KG1 (cell line): ENCODE measurements around the gene SERTM2.
"Not testable (repeated sequence)": the region's sequence is repeated elsewhere in the genome, so short reads cannot be mapped to it uniquely, and the experiment has no call there.

ENCODE experiments used
- DNase-seq: peaks from one replicate; lab custom pipeline; 2025; lab: John Stamatoyannopoulos, UW

The SERTM2 gene

GRCh38 chrX:111511477-111511876 lies at the start of gene SERTM2:
Gene SERTM2, plus strand, starts transcription at chrX:111511645. Its CDS starts 7,213 bp downstream, at chrX:111518858.
- DNase-seq: no peak

DNA sequence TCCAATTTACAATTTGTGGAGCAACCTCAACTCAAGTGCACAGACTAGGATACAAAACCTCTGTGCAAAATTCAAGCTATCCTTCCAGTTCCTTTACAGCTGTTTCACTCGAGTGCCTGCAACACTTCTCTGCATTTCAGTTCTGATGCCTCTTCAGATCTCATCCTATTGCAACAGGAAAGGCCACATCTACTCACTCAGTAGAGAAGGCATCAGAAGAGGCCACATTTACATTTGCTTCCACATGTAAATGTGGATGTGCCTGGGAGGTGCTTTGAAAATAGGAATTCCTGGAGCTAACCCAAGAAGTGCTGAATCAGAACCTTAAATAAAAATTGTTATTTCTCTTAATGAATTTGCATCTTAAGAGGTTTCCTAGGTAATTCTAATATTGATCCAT lies 45.8 kb upstream of the SERTM2 start:
- no peak for DNase-seq

- DNase-seq: no peak
These were observed 43.5 kb upstream of the SERTM2 start for GRCh38 chrX:111467896-111468295.

DNA sequence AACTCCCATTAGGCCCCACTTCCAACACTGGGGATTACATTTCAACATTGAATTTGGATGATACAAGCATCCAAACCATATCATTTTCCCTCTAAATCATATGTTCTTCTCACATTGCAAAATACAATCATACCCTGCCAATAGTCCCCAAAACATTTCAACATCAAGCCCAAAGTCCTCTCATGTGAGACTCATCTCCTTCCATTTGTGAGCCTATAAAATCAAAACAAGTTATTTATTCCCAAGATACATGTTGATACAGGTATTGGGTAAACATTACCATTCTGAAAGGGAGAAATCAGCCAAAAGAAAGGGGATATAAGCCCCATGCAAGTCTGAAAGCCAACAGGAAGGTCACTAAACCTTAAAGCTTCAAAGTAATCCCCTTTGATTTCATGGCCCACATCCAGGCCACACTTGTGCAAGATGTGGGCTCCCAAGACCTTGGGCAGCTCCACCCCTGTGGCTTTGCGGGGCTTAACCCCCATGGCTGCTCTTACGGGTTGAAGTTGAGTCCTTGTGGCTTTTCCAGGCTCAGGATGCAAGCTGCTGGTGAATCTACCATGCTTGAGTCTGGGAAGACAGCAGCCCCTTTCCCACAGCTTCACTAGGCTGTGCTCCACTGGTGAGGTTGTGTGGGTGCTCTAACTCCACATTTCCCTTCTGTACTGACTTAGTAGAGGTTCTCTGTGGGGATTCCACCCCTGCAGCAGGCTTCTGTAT lies 40.6 kb upstream of the SERTM2 start:
- no peak for DNase-seq

GRCh38 chrX:111481896-111482295 lies 29.5 kb upstream of the SERTM2 start:
- no peak for DNase-seq

GRCh38 chrX:111483135-111483534 lies 28.3 kb upstream of the SERTM2 start:
- DNase-seq: no peak

GRCh38 chrX:111483881-111484280 lies 27.6 kb upstream of the SERTM2 start:
- DNase-seq: no peak

- DNase-seq: no peak
These were observed 20.8 kb upstream of the SERTM2 start for GRCh38 chrX:111490688-111491087.

DNA sequence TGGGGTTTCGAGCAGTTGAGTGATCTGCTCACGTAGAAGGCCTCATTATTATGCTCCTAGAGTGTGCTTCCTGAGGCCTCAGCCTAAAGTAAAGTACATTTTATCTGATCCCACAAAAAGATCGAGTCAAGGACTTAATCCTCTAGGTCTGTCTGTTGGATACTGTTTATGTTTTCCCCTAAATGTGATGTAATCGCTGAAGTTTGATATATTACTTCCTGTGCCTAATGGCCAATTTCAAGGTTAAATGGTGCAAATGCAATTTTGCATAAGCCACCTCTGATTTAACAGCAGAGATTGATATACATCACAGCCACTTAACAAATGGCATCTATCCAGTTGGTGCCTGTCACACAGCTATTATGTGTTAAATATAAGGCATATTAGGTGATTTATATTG lies 19.4 kb upstream of the SERTM2 start:
- DNase-seq: no peak

DNA sequence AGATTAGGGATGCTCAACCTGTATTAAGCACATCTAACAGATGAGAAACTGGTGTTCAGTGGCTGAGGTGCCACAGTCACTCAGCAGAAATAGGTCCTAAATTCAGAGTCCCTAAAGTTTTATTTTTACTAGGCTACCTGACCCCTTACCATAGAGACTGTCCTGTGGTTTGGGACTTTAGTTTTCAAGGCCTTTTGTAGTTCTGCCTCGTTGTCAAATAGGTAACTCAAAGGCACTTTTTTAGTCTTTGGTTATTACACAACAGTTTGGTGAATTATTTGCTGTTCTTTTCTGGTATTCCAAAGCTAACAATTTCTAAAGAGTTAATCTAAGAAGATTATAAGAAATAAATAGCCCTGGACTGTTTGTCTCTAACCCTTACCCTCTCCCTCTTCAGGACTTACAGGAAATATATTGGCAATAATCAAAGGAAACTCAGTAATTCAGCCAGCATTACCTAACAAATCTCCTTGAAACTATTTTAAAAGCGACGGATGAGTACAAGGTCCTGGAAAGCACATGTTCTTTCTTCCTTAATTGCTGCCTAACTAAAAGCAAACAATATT lies 12.8 kb upstream of the SERTM2 start:
- no peak for DNase-seq

DNA sequence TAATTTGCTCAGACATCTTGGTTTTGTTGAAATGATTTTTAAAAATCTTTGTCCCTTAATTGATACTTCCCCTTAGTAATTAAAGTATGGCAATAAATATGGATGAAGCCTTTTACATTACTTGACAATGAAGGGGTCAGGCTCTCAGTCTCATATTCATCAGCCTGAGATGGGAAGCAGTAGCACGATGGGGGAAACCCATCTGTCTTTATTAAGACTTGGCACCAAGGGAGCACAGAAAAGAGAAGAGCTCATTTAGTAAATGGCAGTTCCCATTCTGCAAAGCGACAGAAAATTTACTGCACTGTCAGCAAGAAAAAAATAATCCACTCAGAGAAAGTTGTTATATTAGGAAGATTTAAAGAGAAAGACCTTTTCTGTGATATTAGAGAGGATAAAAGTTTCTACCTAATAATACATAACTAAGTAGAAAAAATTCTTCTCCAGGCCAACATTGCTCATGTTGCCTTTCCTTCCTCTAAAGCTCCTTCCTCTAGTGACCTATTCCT lies 7.9 kb upstream of the SERTM2 start:
- no peak for DNase-seq

DNA sequence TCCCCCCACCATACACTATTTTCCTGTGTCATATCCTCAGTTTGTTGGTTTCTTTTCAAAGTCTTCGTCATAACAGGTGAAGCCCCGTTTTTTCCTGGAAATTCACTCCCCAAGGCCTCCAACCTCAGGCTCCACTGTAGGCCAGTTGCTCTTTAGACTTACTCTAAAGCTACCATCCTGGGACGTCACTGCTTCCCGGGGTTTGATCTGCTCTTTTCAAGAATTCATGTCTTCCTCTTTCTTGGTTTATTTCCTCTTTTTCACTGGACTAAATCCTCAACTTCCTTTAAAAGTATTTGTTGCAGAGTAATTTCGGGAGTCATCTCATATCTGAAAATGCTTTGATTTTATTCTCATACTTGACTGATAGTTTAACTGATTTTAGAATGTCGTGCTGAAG lies 6.5 kb upstream of the SERTM2 start:
- no peak for DNase-seq

GRCh38 chrX:111505783-111506182 lies 5.7 kb upstream of the SERTM2 start:
- no peak for DNase-seq

DNA sequence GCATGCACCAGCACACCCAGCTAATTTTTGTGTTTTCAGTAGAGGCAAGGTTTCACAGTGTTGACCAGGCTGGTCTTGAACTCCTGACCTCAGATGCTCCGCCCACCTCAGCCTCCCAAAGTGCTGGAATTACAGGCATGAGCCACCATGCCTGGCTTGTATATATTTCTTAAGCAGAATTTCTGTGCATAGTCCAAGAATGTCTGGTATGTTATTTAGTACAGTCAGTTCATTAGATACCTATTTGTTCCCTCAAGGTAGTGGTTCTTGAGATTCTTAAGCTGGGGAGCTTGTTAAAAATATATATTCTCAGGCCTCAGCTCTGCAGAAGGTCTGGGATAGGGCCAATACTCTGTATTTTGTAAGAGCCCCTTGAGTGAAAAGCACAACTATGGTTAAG lies 4.6 kb upstream of the SERTM2 start:
- DNase-seq: no peak

DNA sequence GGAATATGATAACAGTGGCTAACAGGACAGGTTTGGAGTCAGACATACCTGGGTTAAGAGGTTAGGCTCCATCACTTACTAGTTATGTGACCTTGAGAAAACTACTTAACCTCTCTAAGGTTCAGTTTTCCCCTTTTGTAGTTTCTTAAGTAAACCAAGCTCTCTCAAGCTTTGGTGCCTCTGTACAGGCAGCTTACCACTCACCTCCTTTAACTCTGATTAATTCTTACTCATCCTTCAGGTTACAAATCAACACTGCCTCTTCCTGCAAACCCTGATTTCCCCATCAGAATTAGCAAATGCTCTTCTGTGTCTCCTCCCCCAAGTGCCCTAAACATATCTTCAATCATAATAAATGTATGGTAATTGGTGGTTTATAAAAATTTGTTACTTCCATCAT lies 3.5 kb upstream of the SERTM2 start:
- no peak for DNase-seq

GRCh38 chrX:111515298-111515697 lies 3.9 kb downstream of the SERTM2 start:
- DNase-seq: no peak

DNA sequence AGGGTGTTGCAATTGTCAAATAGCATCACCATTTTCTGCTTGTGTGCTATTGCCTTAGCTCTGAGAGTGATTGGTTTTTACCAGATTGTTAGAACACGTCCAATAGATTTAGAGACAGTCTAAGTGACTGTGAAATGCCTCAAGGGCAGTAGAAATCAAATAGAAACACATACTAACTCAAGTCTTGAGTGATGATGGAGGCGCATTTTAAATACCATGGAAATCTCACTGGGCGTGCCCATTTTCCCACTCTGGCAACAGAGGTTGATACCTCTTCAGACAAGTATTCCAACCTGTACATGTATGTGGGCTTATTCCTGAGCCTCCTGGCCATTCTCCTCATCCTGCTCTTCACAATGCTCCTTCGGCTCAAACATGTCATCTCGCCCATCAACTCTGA lies 7.2 kb downstream of the SERTM2 start:
- no peak for DNase-seq

GRCh38 chrX:111519215-111519614 lies 7.8 kb downstream of the SERTM2 start:
- DNase-seq: no peak

- no peak for DNase-seq
These were observed 9.1 kb downstream of the SERTM2 start for GRCh38 chrX:111520506-111520905.

GRCh38 chrX:111521169-111521568 lies 9.7 kb downstream of the SERTM2 start:
- DNase-seq: no peak

DNA sequence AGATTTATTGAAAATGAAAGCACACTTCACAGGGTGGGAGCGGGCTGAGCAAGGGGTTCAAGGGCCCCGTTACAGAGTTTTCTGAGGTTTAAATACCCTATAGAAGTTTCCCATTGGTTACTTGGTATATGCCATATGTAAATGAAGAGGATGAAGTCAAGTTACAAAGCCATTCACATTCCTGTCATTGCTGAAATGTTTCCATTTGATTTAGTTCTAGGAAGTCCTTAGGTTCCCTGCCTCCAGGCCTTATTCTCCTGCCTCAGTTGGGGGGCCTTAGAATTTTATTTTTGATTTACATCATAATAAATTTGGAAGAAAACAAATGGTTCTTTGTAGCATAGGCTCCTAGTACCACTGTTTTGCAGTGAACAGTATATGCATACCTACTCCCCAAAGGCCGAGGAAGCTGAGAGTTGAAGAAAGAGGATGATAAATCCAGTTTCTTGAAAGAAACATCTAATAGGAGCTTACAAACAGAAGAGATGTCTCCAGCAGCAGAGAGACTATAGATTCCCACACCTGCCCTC lies 31.8 kb downstream of the SERTM2 start:
- no peak for DNase-seq

GRCh38 chrX:111549235-111549634 lies 37.8 kb downstream of the SERTM2 start:
- DNase-seq: not testable (repeated sequence)

DNA sequence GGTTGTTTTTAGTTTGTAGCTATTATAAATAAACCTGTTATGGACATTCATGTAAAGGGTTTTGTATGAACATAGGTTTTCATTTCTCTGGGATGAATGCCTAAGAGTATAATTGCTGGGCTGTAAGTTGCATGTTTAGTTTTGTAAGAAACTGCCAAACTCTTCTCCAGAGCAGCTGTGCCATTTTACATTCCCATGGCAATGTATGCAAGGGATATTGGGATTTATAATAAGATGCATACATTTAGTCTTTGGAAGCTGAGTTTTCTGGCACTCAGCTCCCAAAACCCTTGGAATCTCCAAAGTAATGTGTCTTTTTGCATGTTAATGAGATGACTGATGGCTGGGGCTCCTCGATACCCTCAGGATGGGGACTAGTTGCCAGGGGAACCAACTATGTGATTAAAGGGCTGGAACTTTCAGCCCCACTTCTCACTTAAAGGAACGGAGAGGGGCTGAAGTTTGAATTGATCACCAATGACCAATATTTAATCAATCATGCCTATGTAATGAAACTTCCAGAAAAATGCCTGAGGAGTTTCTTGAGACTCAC lies 44.0 kb downstream of the SERTM2 start:
- no peak for DNase-seq
